ENCODE data around the gene CPLX3.

Gene CPLX3

GRCh38 chr15:74798388-74799254 is 27.8 kb upstream of the CPLX3 start:
- DNase-seq (ENCODE audit: insufficient read length) = no peak
- TF ChIP-seq POLR2A (IDR thresholded peaks at IDR 0.05; ENCODE audit: low read depth, low read length) (0 out of 2 replicates have a peak, but pooled peaks have one; percentile 5), POLR2AphosphoS5 (IDR thresholded peaks at IDR 0.05; ENCODE audit: low read depth, low read length) (no peak)
- peak; percentile 93 for FAIRE-seq

GRCh38 chr15:74799255-74799855 is 27.1 kb upstream of the CPLX3 start:
- DNase-seq (ENCODE audit: insufficient read length) (no peak), FAIRE-seq (peak; percentile 78)
- no peak for TF ChIP-seq POLR2AphosphoS5 (IDR thresholded peaks at IDR 0.05; ENCODE audit: low read depth, low read length)
- no peak for TF ChIP-seq TAF1 (IDR thresholded peaks at IDR 0.05; ENCODE audit: borderline replicate concordance, low read depth, low read length)
- no peak for TF ChIP-seq POLR2A (IDR thresholded peaks at IDR 0.05; ENCODE audit: low read depth, low read length)

GRCh38 chr15:74799856-74800558 is 26.4 kb upstream of the CPLX3 start:
- TF ChIP-seq POLR2AphosphoS5 (IDR thresholded peaks at IDR 0.05; ENCODE audit: low read depth, low read length) (peak; percentile 52; the same call in 1 of the 2 replicates), POLR2A (IDR thresholded peaks at IDR 0.05; ENCODE audit: low read depth, low read length) (peak; percentile 65; the same call in 1 of the 2 replicates), TAF1 (IDR thresholded peaks at IDR 0.05; ENCODE audit: borderline replicate concordance, low read depth, low read length) (no peak)
- FAIRE-seq (peak; percentile 99), DNase-seq (ENCODE audit: insufficient read length) (peak; percentile 98)

GRCh38 chr15:74800559-74801094 is 25.8 kb upstream of the CPLX3 start:
- TF ChIP-seq POLR2AphosphoS5 (IDR thresholded peaks at IDR 0.05; ENCODE audit: low read depth, low read length) = no peak
- TF ChIP-seq POLR2A (IDR thresholded peaks at IDR 0.05; ENCODE audit: low read depth, low read length) = no peak
- no peak for TF ChIP-seq TAF1 (IDR thresholded peaks at IDR 0.05; ENCODE audit: borderline replicate concordance, low read depth, low read length)
- DNase-seq (ENCODE audit: insufficient read length) (no peak), FAIRE-seq (no peak)

GRCh38 chr15:74801311-74801997 is 25.0 kb upstream of the CPLX3 start:
- no peak for FAIRE-seq
- DNase-seq (ENCODE audit: insufficient read length) = no peak
- TF ChIP-seq POLR2A (IDR thresholded peaks at IDR 0.05; ENCODE audit: low read depth, low read length) = no peak
- TF ChIP-seq POLR2AphosphoS5 (IDR thresholded peaks at IDR 0.05; ENCODE audit: low read depth, low read length) = 0 out of 2 replicates have a peak, but pooled peaks have one; percentile 23
- TF ChIP-seq TAF1 (IDR thresholded peaks at IDR 0.05; ENCODE audit: borderline replicate concordance, low read depth, low read length) = no peak

GRCh38 chr15:74802290-74802689 is 24.1 kb upstream of the CPLX3 start:
- DNase-seq (ENCODE audit: insufficient read length) (no peak), FAIRE-seq (no peak)
- TF ChIP-seq POLR2AphosphoS5 (IDR thresholded peaks at IDR 0.05; ENCODE audit: low read depth, low read length) (no peak), POLR2A (IDR thresholded peaks at IDR 0.05; ENCODE audit: low read depth, low read length) (no peak), TAF1 (IDR thresholded peaks at IDR 0.05; ENCODE audit: borderline replicate concordance, low read depth, low read length) (no peak)

- FAIRE-seq (no peak), DNase-seq (ENCODE audit: insufficient read length) (no peak)
- TF ChIP-seq TAF1 (IDR thresholded peaks at IDR 0.05; ENCODE audit: borderline replicate concordance, low read depth, low read length) (no peak), POLR2A (IDR thresholded peaks at IDR 0.05; ENCODE audit: low read depth, low read length) (no peak), POLR2AphosphoS5 (IDR thresholded peaks at IDR 0.05; ENCODE audit: low read depth, low read length) (no peak)
These were observed 23.5 kb upstream of the CPLX3 start for GRCh38 chr15:74802862-74803447.

GRCh38 chr15:74804935-74805334 is 21.5 kb upstream of the CPLX3 start:
- FAIRE-seq (no peak), DNase-seq (ENCODE audit: insufficient read length) (no peak)
- TF ChIP-seq POLR2AphosphoS5 (IDR thresholded peaks at IDR 0.05; ENCODE audit: low read depth, low read length) (0 out of 2 replicates have a peak, but pooled peaks have one; percentile 39), TAF1 (IDR thresholded peaks at IDR 0.05; ENCODE audit: borderline replicate concordance, low read depth, low read length) (no peak)

GRCh38 chr15:74807282-74807681 is 19.1 kb upstream of the CPLX3 start:
- TF ChIP-seq POLR2A (IDR thresholded peaks at IDR 0.05; ENCODE audit: low read depth, low read length) (no peak), TAF1 (IDR thresholded peaks at IDR 0.05; ENCODE audit: borderline replicate concordance, low read depth, low read length) (no peak), POLR2AphosphoS5 (IDR thresholded peaks at IDR 0.05; ENCODE audit: low read depth, low read length) (no peak)
- DNase-seq (ENCODE audit: insufficient read length) (no peak), FAIRE-seq (no peak)

- no peak for FAIRE-seq
These were observed 18.2 kb upstream of the CPLX3 start for GRCh38 chr15:74808078-74808839.

More at GRCh38 chr15:74808078-74808839, 18.2 kb upstream of the CPLX3 start:
- TF ChIP-seq POLR2A (IDR thresholded peaks at IDR 0.05; ENCODE audit: low read depth, low read length) (no peak), TAF1 (IDR thresholded peaks at IDR 0.05; ENCODE audit: borderline replicate concordance, low read depth, low read length) (no peak), POLR2AphosphoS5 (IDR thresholded peaks at IDR 0.05; ENCODE audit: low read depth, low read length) (no peak)
- DNase-seq (ENCODE audit: insufficient read length) = no peak

Measured in GM12892 (cell line).